ENCODE results near the gene STOML1. TPM values are rescaled to one million over a fixed set of nuclear protein-coding genes. Genes with fewer than 3 reads are reported as not detected.
"Not testable (repeated sequence)": the region's sequence is repeated elsewhere in the genome, so short reads cannot be mapped to it uniquely, and the experiment has no call there.

The STOML1 gene
- total RNA-seq, 1 donor from 2014 or later: 10.6 TPM

GRCh38 chr15:73978896-73979295 lies 13.2 kb downstream of the STOML1 start:
- H3K4me1 Mint-ChIP-seq: peaks cover 49% of the 10 kb centered on the region
- intact Hi-C loops (cut with micrococcal nuclease): no loop called here
- H3K9me3 Mint-ChIP-seq: peaks cover 5% of the 10 kb centered on the region
- no peak for DNase-seq
- H3K27ac Mint-ChIP-seq: peak overlapping the region; percentile 31
- peaks cover 7% of the 10 kb centered on the region for H3K27me3 Mint-ChIP-seq
- no peak overlapping the region for H3K4me3 Mint-ChIP-seq
- peaks cover 3% of the 10 kb centered on the region for H3K36me3 Mint-ChIP-seq (ENCODE audit: low read depth)

GRCh38 chr15:73975440-73976125 lies 16.5 kb downstream of the STOML1 start:
- Mint-ChIP-seq H3K4me3 (peak overlapping the region; percentile 62), H3K27ac (peak overlapping the region; percentile 68), H3K4me1 (peaks cover 37% of the 10 kb centered on the region)
- H3K27me3 Mint-ChIP-seq; intact Hi-C loops (cut with micrococcal nuclease); H3K9me3 Mint-ChIP-seq; H3K36me3 Mint-ChIP-seq (ENCODE audit: low read depth): not testable (repeated sequence)
- peak; percentile 90 for DNase-seq

- not testable (repeated sequence) for H3K27ac Mint-ChIP-seq; DNase-seq; H3K36me3 Mint-ChIP-seq (ENCODE audit: low read depth); H3K27me3 Mint-ChIP-seq; H3K4me3 Mint-ChIP-seq; H3K9me3 Mint-ChIP-seq
- intact Hi-C loops (cut with micrococcal nuclease): loop anchor here (1.0 to 5.0 kb wide), 4 partner anchors 34 to 349 kb away; no protein-coding TSS in a partner anchor
- peaks cover 37% of the 10 kb centered on the region for H3K4me1 Mint-ChIP-seq
Observed at GRCh38 chr15:73973683-73974200, 18.4 kb downstream of the STOML1 start.

GRCh38 chr15:73972984-73973682 lies 19.0 kb downstream of the STOML1 start:
- Mint-ChIP-seq H3K4me3 (peak overlapping the region; percentile 51), H3K27me3 (peaks cover 5% of the 10 kb centered on the region), H3K27ac (peak overlapping the region; percentile 25), H3K4me1 (peaks cover 37% of the 10 kb centered on the region), H3K9me3 (peaks cover 5% of the 10 kb centered on the region), H3K36me3 (ENCODE audit: low read depth) (peaks cover 3% of the 10 kb centered on the region)
- DNase-seq: peak; percentile 95
- intact Hi-C loops (cut with micrococcal nuclease): loop anchor here (1.0 to 5.0 kb wide), 4 partner anchors 34 to 349 kb away; no protein-coding TSS in a partner anchor

GRCh38 chr15:73969151-73969759 lies 22.8 kb downstream of the STOML1 start:
- H3K4me3 Mint-ChIP-seq: no peak overlapping the region
- peaks cover 1% of the 10 kb centered on the region for H3K9me3 Mint-ChIP-seq
- intact Hi-C loops (cut with micrococcal nuclease): no loop called here
- peaks cover 41% of the 10 kb centered on the region for H3K4me1 Mint-ChIP-seq
- DNase-seq: no peak
- peak overlapping the region; percentile 25 for H3K27ac Mint-ChIP-seq
- no peaks in the 10 kb centered on the region for H3K27me3 Mint-ChIP-seq
- H3K36me3 Mint-ChIP-seq (ENCODE audit: low read depth): no peaks in the 10 kb centered on the region

- Mint-ChIP-seq H3K36me3 (ENCODE audit: low read depth) (no peaks in the 10 kb centered on the region), H3K4me1 (peaks cover 39% of the 10 kb centered on the region), H3K9me3 (no peaks in the 10 kb centered on the region), H3K4me3 (no peak overlapping the region), H3K27me3 (no peaks in the 10 kb centered on the region), H3K27ac (no peak overlapping the region)
- intact Hi-C loops (cut with micrococcal nuclease): no loop called here
- DNase-seq: no peak
Observed at GRCh38 chr15:73968461-73968860, 23.6 kb downstream of the STOML1 start.

GRCh38 chr15:73965758-73966113 lies 26.4 kb downstream of the STOML1 start:
- H3K4me3 Mint-ChIP-seq: peak overlapping the region; percentile 72
- DNase-seq: peak; percentile 79
- intact Hi-C loops (cut with micrococcal nuclease): loop anchor here (1.0 kb wide), 1 partner anchor 14 kb away; no protein-coding TSS in a partner anchor
- no peaks in the 10 kb centered on the region for H3K9me3 Mint-ChIP-seq
- no peaks in the 10 kb centered on the region for H3K36me3 Mint-ChIP-seq (ENCODE audit: low read depth)
- H3K27ac Mint-ChIP-seq: peak overlapping the region; percentile 92
- peaks cover 6% of the 10 kb centered on the region for H3K27me3 Mint-ChIP-seq
- H3K4me1 Mint-ChIP-seq: peaks cover 30% of the 10 kb centered on the region

GRCh38 chr15:73965094-73965757 lies 26.9 kb downstream of the STOML1 start:
- peaks cover 6% of the 10 kb centered on the region for H3K27me3 Mint-ChIP-seq
- intact Hi-C loops (cut with micrococcal nuclease): loop anchor here (1.0 kb wide), 1 partner anchor 14 kb away; no protein-coding TSS in a partner anchor

GRCh38 chr15:73964736-73965093 lies 27.4 kb downstream of the STOML1 start:
- intact Hi-C loops (cut with micrococcal nuclease): loop anchor here (1.0 kb wide), 3 partner anchors 13 to 67 kb away; no protein-coding TSS in a partner anchor
- DNase-seq: peak; percentile 96
- peaks cover 32% of the 10 kb centered on the region for H3K4me1 Mint-ChIP-seq
- H3K9me3 Mint-ChIP-seq: no peaks in the 10 kb centered on the region
- no peaks in the 10 kb centered on the region for H3K36me3 Mint-ChIP-seq (ENCODE audit: low read depth)
- H3K4me3 Mint-ChIP-seq: peak overlapping the region; percentile 72
- H3K27me3 Mint-ChIP-seq: peaks cover 6% of the 10 kb centered on the region
- peak overlapping the region; percentile 92 for H3K27ac Mint-ChIP-seq

More at GRCh38 chr15:73965094-73965757, 26.9 kb downstream of the STOML1 start:
- H3K4me1 Mint-ChIP-seq: peaks cover 32% of the 10 kb centered on the region
- peak overlapping the region; percentile 92 for H3K27ac Mint-ChIP-seq
- peak; percentile 70 for DNase-seq
- peak overlapping the region; percentile 72 for H3K4me3 Mint-ChIP-seq
- H3K9me3 Mint-ChIP-seq: no peaks in the 10 kb centered on the region
- H3K36me3 Mint-ChIP-seq (ENCODE audit: low read depth): no peaks in the 10 kb centered on the region

GRCh38 chr15:73962433-73962832 lies 29.7 kb downstream of the STOML1 start:
- Mint-ChIP-seq H3K36me3 (ENCODE audit: low read depth) (no peaks in the 10 kb centered on the region), H3K4me1 (peaks cover 43% of the 10 kb centered on the region), H3K27me3 (peaks cover 6% of the 10 kb centered on the region), H3K27ac (no peak overlapping the region), H3K4me3 (no peak overlapping the region), H3K9me3 (no peaks in the 10 kb centered on the region)
- intact Hi-C loops (cut with micrococcal nuclease): no loop called here
- DNase-seq: no peak

- intact Hi-C loops (cut with micrococcal nuclease); H3K27ac Mint-ChIP-seq; H3K9me3 Mint-ChIP-seq; H3K27me3 Mint-ChIP-seq; H3K36me3 Mint-ChIP-seq (ENCODE audit: low read depth); H3K4me3 Mint-ChIP-seq; DNase-seq: not testable (repeated sequence)
- H3K4me1 Mint-ChIP-seq: peaks cover 39% of the 10 kb centered on the region
Observed at GRCh38 chr15:73960472-73961070, 31.5 kb downstream of the STOML1 start.

- H3K27me3 Mint-ChIP-seq: peaks cover 6% of the 10 kb centered on the region
- no peaks in the 10 kb centered on the region for H3K36me3 Mint-ChIP-seq (ENCODE audit: low read depth)
- DNase-seq: no peak
- peak overlapping the region; percentile 64 for H3K27ac Mint-ChIP-seq
- H3K9me3 Mint-ChIP-seq: no peaks in the 10 kb centered on the region
- H3K4me3 Mint-ChIP-seq: peak overlapping the region; percentile 35
- peaks cover 31% of the 10 kb centered on the region for H3K4me1 Mint-ChIP-seq
- intact Hi-C loops (cut with micrococcal nuclease): no loop called here
Observed at GRCh38 chr15:73959801-73960200, 32.3 kb downstream of the STOML1 start.

GRCh38 chr15:73959012-73959581 lies 33.0 kb downstream of the STOML1 start:
- Mint-ChIP-seq H3K9me3 (no peaks in the 10 kb centered on the region), H3K27me3 (peaks cover 6% of the 10 kb centered on the region), H3K36me3 (ENCODE audit: low read depth) (no peaks in the 10 kb centered on the region), H3K27ac (peak overlapping the region; percentile 64), H3K4me1 (peaks cover 29% of the 10 kb centered on the region), H3K4me3 (peak overlapping the region; percentile 35)
- intact Hi-C loops (cut with micrococcal nuclease): no loop called here
- DNase-seq: peak; percentile 83

All from activated CD4-positive, alpha-beta T cell treated with anti-CD3 and anti-CD28 coated beads, Interleukin-2, amount 10 ng/mL, durations not matched to agents 24 days and 14 days (primary cell).